H7 (cell line): ENCODE measurements around the gene NTNG1. TPM values are rescaled to one million over a fixed set of nuclear protein-coding genes. Genes with fewer than 3 reads are reported as not detected.

Experiments used
- DNase-seq: peaks from one replicate; pipeline ENCODE4 v3.0.0; 2012
- H3K27me3 ChIP-seq: 2 replicates; pipeline ENCODE4 v1.6.0; 2011; ENCODE audit warnings: mild to moderate bottlenecking, low read length; ENCODE audit not compliant: control insufficient read depth, insufficient read depth
- H3K36me3 ChIP-seq: replicated peaks from 2 replicates; pipeline ENCODE4 v1.5.1; 2011; ENCODE audit warnings: low read length; ENCODE audit not compliant: control insufficient read depth, insufficient read depth
- H3K4me3 ChIP-seq: 2 replicates; pipeline ENCODE4 v1.5.1; 2011; ENCODE audit warnings: low read depth, mild to moderate bottlenecking, control low read depth, low read length, moderate library complexity; ENCODE audit not compliant: insufficient read depth
- total RNA-seq: library from RNA; depleted of rRNA; stranded (reverse); fragments of >200 nt; shearing (Covaris generic); gene quantifications from 2 replicates; pipeline ENCODE4 v1.2.3, GENCODE V29; 2014

NTNG1 gene
- total RNA-seq, 1 experiment from 2014 or later, result 5.4 TPM

GRCh38 chr1:107378426-107378825 lies 237.6 kb downstream of the NTNG1 start:
- DNase-seq, result no peak
- no peak overlapping the region for H3K4me3 ChIP-seq
- no peaks in the 10 kb centered on the region for H3K27me3 ChIP-seq
- no peaks in the 10 kb centered on the region for H3K36me3 ChIP-seq

GRCh38 chr1:107378866-107379265 lies 238.0 kb downstream of the NTNG1 start:
- no peaks in the 10 kb centered on the region for H3K36me3 ChIP-seq
- DNase-seq, result no peak
- no peaks in the 10 kb centered on the region for H3K27me3 ChIP-seq
- no peak overlapping the region for H3K4me3 ChIP-seq

GRCh38 chr1:107379826-107380225 lies 239.0 kb downstream of the NTNG1 start:
- DNase-seq, result no peak
- Histone ChIP-seq H3K27me3 (no peaks in the 10 kb centered on the region), H3K4me3 (no peak overlapping the region), H3K36me3 (no peaks in the 10 kb centered on the region)

GRCh38 chr1:107389410-107390396 lies 248.9 kb downstream of the NTNG1 start:
- no peak overlapping the region for H3K4me3 ChIP-seq
- DNase-seq, result no peak
- no peaks in the 10 kb centered on the region for H3K27me3 ChIP-seq
- no peaks in the 10 kb centered on the region for H3K36me3 ChIP-seq

- DNase-seq, result no peak
- no peaks in the 10 kb centered on the region for H3K27me3 ChIP-seq
Measured at GRCh38 chr1:107394301-107394700, 253.5 kb downstream of the NTNG1 start.

GRCh38 chr1:107401704-107402103 lies 260.9 kb downstream of the NTNG1 start:
- no peak for DNase-seq
- Histone ChIP-seq H3K4me3 (no peak overlapping the region), H3K27me3 (no peaks in the 10 kb centered on the region), H3K36me3 (no peaks in the 10 kb centered on the region)

More at GRCh38 chr1:107394301-107394700, 253.5 kb downstream of the NTNG1 start:
- H3K36me3 ChIP-seq, result no peaks in the 10 kb centered on the region
- H3K4me3 ChIP-seq, result no peak overlapping the region

- Histone ChIP-seq H3K36me3 (no peaks in the 10 kb centered on the region), H3K4me3 (no peak overlapping the region), H3K27me3 (no peaks in the 10 kb centered on the region)
- DNase-seq, result no peak
Measured at GRCh38 chr1:107404756-107405155, 263.9 kb downstream of the NTNG1 start.

- Histone ChIP-seq H3K36me3 (no peaks in the 10 kb centered on the region), H3K4me3 (no peak overlapping the region), H3K27me3 (no peaks in the 10 kb centered on the region)
- no peak for DNase-seq
Measured at GRCh38 chr1:107405236-107405635, 264.4 kb downstream of the NTNG1 start.

- DNase-seq, result no peak
- Histone ChIP-seq H3K36me3 (no peaks in the 10 kb centered on the region), H3K27me3 (no peaks in the 10 kb centered on the region), H3K4me3 (no peak overlapping the region)
Measured at GRCh38 chr1:107407011-107407410, 266.2 kb downstream of the NTNG1 start.

- H3K4me3 ChIP-seq, result no peak overlapping the region
- no peak for DNase-seq
- no peaks in the 10 kb centered on the region for H3K36me3 ChIP-seq
- no peaks in the 10 kb centered on the region for H3K27me3 ChIP-seq
Measured at GRCh38 chr1:107413546-107413945, 272.7 kb downstream of the NTNG1 start.

GRCh38 chr1:107413951-107414350 lies 273.1 kb downstream of the NTNG1 start:
- no peaks in the 10 kb centered on the region for H3K27me3 ChIP-seq
- no peaks in the 10 kb centered on the region for H3K36me3 ChIP-seq
- no peak overlapping the region for H3K4me3 ChIP-seq
- DNase-seq, result no peak

GRCh38 chr1:107414550-107414949 lies 273.7 kb downstream of the NTNG1 start:
- Histone ChIP-seq H3K27me3 (no peaks in the 10 kb centered on the region), H3K4me3 (no peak overlapping the region), H3K36me3 (no peaks in the 10 kb centered on the region)
- no peak for DNase-seq

- DNase-seq, result no peak
- Histone ChIP-seq H3K27me3 (no peaks in the 10 kb centered on the region), H3K36me3 (no peaks in the 10 kb centered on the region), H3K4me3 (no peak overlapping the region)
Measured at GRCh38 chr1:107415241-107415640, 274.4 kb downstream of the NTNG1 start.

GRCh38 chr1:107419003-107419402 lies 278.2 kb downstream of the NTNG1 start:
- DNase-seq, result no peak
- no peak overlapping the region for H3K4me3 ChIP-seq
- no peaks in the 10 kb centered on the region for H3K36me3 ChIP-seq
- H3K27me3 ChIP-seq, result no peaks in the 10 kb centered on the region

- H3K4me3 ChIP-seq, result no peak overlapping the region
- no peak for DNase-seq
- no peaks in the 10 kb centered on the region for H3K36me3 ChIP-seq
- no peaks in the 10 kb centered on the region for H3K27me3 ChIP-seq
Measured at GRCh38 chr1:107422901-107423300, 282.1 kb downstream of the NTNG1 start.
